D341Med (cell line): ENCODE measurements around the gene SLC8A2.

ENCODE experiments used
- DNase-seq: peaks from one replicate; pipeline ENCODE4 v3.0.0; 2012; ENCODE audit warnings: low spot score

The SLC8A2 gene

GRCh38 chr19:47459477-47459876 lies 12.2 kb downstream of the SLC8A2 start:
- no peak for DNase-seq

GRCh38 chr19:47458672-47459071 lies 13.0 kb downstream of the SLC8A2 start:
- no peak for DNase-seq

GRCh38 chr19:47456721-47457474 lies 14.8 kb downstream of the SLC8A2 start:
- no peak for DNase-seq

- no peak for DNase-seq
Observed at GRCh38 chr19:47450478-47450877, 21.2 kb downstream of the SLC8A2 start.

- no peak for DNase-seq
Observed at GRCh38 chr19:47448360-47448727, 23.3 kb downstream of the SLC8A2 start.

- DNase-seq = peak; percentile 64
Observed at GRCh38 chr19:47447470-47448359, 24.0 kb downstream of the SLC8A2 start.

GRCh38 chr19:47446534-47447469 lies 24.9 kb downstream of the SLC8A2 start:
- no peak for DNase-seq

GRCh38 chr19:47445937-47446402 lies 25.7 kb downstream of the SLC8A2 start:
- DNase-seq = peak; percentile 81

- DNase-seq = no peak
Observed at GRCh38 chr19:47445527-47445926, 26.2 kb downstream of the SLC8A2 start.

- DNase-seq = no peak
Observed at GRCh38 chr19:47444388-47444821, 27.3 kb downstream of the SLC8A2 start.

- no peak for DNase-seq
Observed at GRCh38 chr19:47443331-47443730, 28.4 kb downstream of the SLC8A2 start.

- no peak for DNase-seq
Observed at GRCh38 chr19:47438793-47439220, 32.9 kb downstream of the SLC8A2 start.

- DNase-seq = no peak
Observed at GRCh38 chr19:47437500-47437899, 34.2 kb downstream of the SLC8A2 start.

- DNase-seq = peak; percentile 89
Observed at GRCh38 chr19:47436712-47437401, 34.8 kb downstream of the SLC8A2 start.

GRCh38 chr19:47435883-47436417 lies 35.7 kb downstream of the SLC8A2 start:
- DNase-seq = no peak

GRCh38 chr19:47435196-47435595 lies 36.5 kb downstream of the SLC8A2 start:
- no peak for DNase-seq

GRCh38 chr19:47434088-47434487 lies 37.6 kb downstream of the SLC8A2 start:
- no peak for DNase-seq

- no peak for DNase-seq
Observed at GRCh38 chr19:47433121-47433520, 38.6 kb downstream of the SLC8A2 start.

- no peak for DNase-seq
Observed at GRCh38 chr19:47432499-47432898, 39.2 kb downstream of the SLC8A2 start.

- no peak for DNase-seq
Observed at GRCh38 chr19:47432091-47432490, 39.6 kb downstream of the SLC8A2 start.
